HepG2 (cell line): ENCODE measurements around the gene PNMA8C. TPM values are rescaled to one million over a fixed set of nuclear protein-coding genes. Genes with fewer than 3 reads are reported as not detected.

ENCODE experiments used
- ATAC-seq: fragments of 200-7000 bp; cut with Tn5 transposase; 3 replicates; pipeline ENCODE4 v1.9.1; 2020; ENCODE audit warnings: mild to moderate bottlenecking, moderate library complexity
- BruUV-seq: library from RNA; stranded (reverse); fragments of 400-500 nt; replicated peaks from 2 replicates; lab custom pipeline; 2021; lab: Mats Ljungman, UMichigan
- CTCF ChIA-PET: fragments of 300-600 bp; formaldehyde crosslinking; extraction: SDS; loops from one replicate; lab custom pipeline; 2021; ENCODE audit warnings: low total read pairs, inconsistent platforms, low intra/inter-chr PET ratio; lab: Yijun Ruan, JAX
- POLR2A ChIA-PET: fragments of 350-600 bp; sonication (Branson Sonifier 250); formaldehyde crosslinking; loops from one replicate; lab custom pipeline; 2020; ENCODE audit warnings: antibody characterized with exemption, inconsistent platforms; lab: Yijun Ruan, JAX
- DNase-seq: peaks from one replicate; pipeline ENCODE4 v3.0.0-alpha.2; 2015; ENCODE audit warnings: low spot score
- FAIRE-seq: peaks from 3 replicates; lab custom pipeline; 2011; peaks lifted over from hg19 to GRCh38; lab: Jason Lieb, UNC
- H2AFZ ChIP-seq: one replicate; pipeline ENCODE4 v1.6.1; 2011; ENCODE audit warnings: low read length, inconsistent platforms
- H3K27ac ChIP-seq: fragments of 300-600 bp; 3 replicates; pipeline ENCODE4 v1.8.0; 2011; ENCODE audit warnings: mixed run types, mild to moderate bottlenecking, mixed read lengths, low read length, inconsistent platforms; ENCODE audit not compliant: insufficient read depth; ENCODE audit errors: extremely low read length
- H3K27me3 ChIP-seq, 2 experiments: fragments of 200-600 bp in 1 of 2; 2 replicates in 1 of 2; 3 replicates in 1 of 2; pipeline versions ENCODE4 v1.6.0 to v1.8.0; 2011; ENCODE audit warnings: low read length in 2 of 2, mild to moderate bottlenecking in 2 of 2, moderate library complexity in 2 of 2, inconsistent platforms in 1 of 2; ENCODE audit not compliant: insufficient read depth in 2 of 2, control insufficient read depth in 1 of 2
- H3K36me3 ChIP-seq, 2 experiments: fragments of 200-600 bp in 1 of 2; replicated peaks in 1 of 2; 2 replicates in 1 of 2; 3 replicates in 1 of 2; pipeline versions ENCODE4 v1.5.1 to v1.8.0; 2011; ENCODE audit warnings: low read length in 2 of 2, inconsistent platforms in 1 of 2; ENCODE audit not compliant: insufficient read depth in 2 of 2, control insufficient read depth in 1 of 2
- H3K4me1 ChIP-seq: 2 replicates; pipeline ENCODE4 v1.5.1; 2012; ENCODE audit warnings: low read length, inconsistent platforms; ENCODE audit not compliant: insufficient read depth
- H3K4me2 ChIP-seq: 2 replicates; pipeline ENCODE4 v1.6.0; 2011; ENCODE audit warnings: low read depth, low read length, inconsistent platforms
- H3K4me3 ChIP-seq, 3 experiments: fragments of 200-600 bp in 1 of 3; sonication (generic), shearing (Covaris generic) in 1 of 3; replicated peaks in 1 of 3; 2 replicates each; pipeline ENCODE4 v1.5.1; 2011 to 2016; ENCODE audit warnings: low read length in 3 of 3, inconsistent platforms in 2 of 3, low read depth in 2 of 3, mild to moderate bottlenecking in 2 of 3, control low read depth in 1 of 3, mixed read lengths in 1 of 3; ENCODE audit not compliant: insufficient read depth in 1 of 3
- H3K79me2 ChIP-seq: one replicate; pipeline ENCODE4 v1.6.1; 2011; ENCODE audit warnings: low read length, inconsistent platforms; ENCODE audit not compliant: insufficient read depth
- H3K9ac ChIP-seq: 2 replicates; pipeline ENCODE4 v1.6.0; 2011; ENCODE audit warnings: mild to moderate bottlenecking, low read depth, low read length, inconsistent platforms; ENCODE audit not compliant: insufficient read depth
- H3K9me3 ChIP-seq: 2 replicates; pipeline ENCODE4 v1.5.1; 2012; ENCODE audit warnings: mild to moderate bottlenecking, low read length
- H4K20me1 ChIP-seq: 2 replicates; pipeline ENCODE4 v1.6.0; 2011; ENCODE audit warnings: inconsistent platforms, mild to moderate bottlenecking, low read length, moderate library complexity; ENCODE audit not compliant: insufficient read depth
- RARG ChIP-seq: sonication (generic); formaldehyde crosslinking; IDR thresholded peaks from 2 replicates; pipeline ENCODE4 v1.4.0; 2020; ENCODE audit warnings: low read depth, mild to moderate bottlenecking, missing genetic modification reagents
- ZNF546 ChIP-seq: sonication (generic); formaldehyde crosslinking; conservative IDR thresholded peaks from 2 replicates; pipeline ENCODE4 v1.8.1; 2023; ENCODE audit warnings: mild to moderate bottlenecking, missing genetic modification reagents
- WGBS: methylation state at CpG from one replicate; pipeline ENCODE4 v1.1.6; 2017; ENCODE audit warnings: low lambda C conversion rate; 5-methylcytosine and 5-hydroxymethylcytosine counted together
- in situ Hi-C: cut with HindIII; loops from 2 replicates; pipeline ENCODE4 v1.10.0; 2017; ENCODE audit warnings: low pct_unique_long_range_greater_than_20kb; ENCODE audit not compliant: extremely low pct_ligation_motif_present
- intact Hi-C: fragments of 100-400 bp; cut with micrococcal nuclease; formaldehyde crosslinking; loops from one replicate; pipeline ENCODE4 v1.10.0; 2022; ENCODE audit not compliant: unreplicated experiment
- polyA plus RNA-seq, 8 experiments: library from polyadenylated mRNA; depleted of rRNA in 3 of 8; stranded (reverse) in 7 of 8; unstranded in 1 of 8; fragments of >200 nt; fragmentation: Illumina TruSeq in 4 of 8; extraction: Trizol in 4 of 8; gene quantifications; 2 replicates each; pipeline versions ENCODE4 v1.2.1 to v1.2.3, GENCODE V29; 2011 to 2016; ENCODE audit warnings: low read depth in 4 of 8, missing spikeins in 1 of 8, mixed read lengths in 1 of 8; ENCODE audit not compliant: insufficient read depth in 1 of 8
- total RNA-seq, 5 experiments: library from RNA; depleted of rRNA; stranded (reverse); fragments of >200 nt; fragmentation: Illumina TruSeq; extraction: Trizol; gene quantifications; 2 replicates each; pipeline ENCODE4 v1.2.3, GENCODE V29; 2016; ENCODE audit warnings: low read depth in 1 of 5
- TF ChIP-seq, protein P1 (sequence below): sonication (generic); formaldehyde crosslinking; conservative IDR thresholded peaks from 2 replicates; pipeline ENCODE4 v1.8.0; 2022; ENCODE audit warnings: mild to moderate bottlenecking, moderate library complexity, missing genetic modification reagents
- TF ChIP-seq, protein P2 (sequence below): sonication (generic); formaldehyde crosslinking; IDR thresholded peaks from 2 replicates; pipeline ENCODE4 v1.8.0; 2022; ENCODE audit warnings: mild to moderate bottlenecking, missing genetic modification reagents, moderate library complexity

PNMA8C gene
- total and polyA plus RNA-seq, 2 of the 13 experiments (the other 11 are each of a cell fraction or from before 2014, with no cell fraction given), result not detected

- BruUV-seq, result no TSS peak
- DNase-seq (no peak), ATAC-seq (no peak), FAIRE-seq (no peak)
- intact Hi-C loops, result no loop called here
- H4K20me1 ChIP-seq, result no peaks in the 10 kb centered on the region
- no peak overlapping the region for H3K9ac ChIP-seq
- peaks cover 2 to 19% of the 10 kb centered on the region in 2 experiments; a peak in 3 of 5 replicates for H3K27me3 ChIP-seq
- H3K4me3 ChIP-seq, result no peak overlapping the region
- no peak overlapping the region for H2AFZ ChIP-seq
- peaks cover 27% of the 10 kb centered on the region for H3K4me1 ChIP-seq
- WGBS, result 29% methylated on average over 3 of the region's 4 CpGs
- H3K4me2 ChIP-seq, result no peak overlapping the region
- H3K9me3 ChIP-seq, result no peaks in the 10 kb centered on the region
- TF ChIP-seq, protein P1, sequence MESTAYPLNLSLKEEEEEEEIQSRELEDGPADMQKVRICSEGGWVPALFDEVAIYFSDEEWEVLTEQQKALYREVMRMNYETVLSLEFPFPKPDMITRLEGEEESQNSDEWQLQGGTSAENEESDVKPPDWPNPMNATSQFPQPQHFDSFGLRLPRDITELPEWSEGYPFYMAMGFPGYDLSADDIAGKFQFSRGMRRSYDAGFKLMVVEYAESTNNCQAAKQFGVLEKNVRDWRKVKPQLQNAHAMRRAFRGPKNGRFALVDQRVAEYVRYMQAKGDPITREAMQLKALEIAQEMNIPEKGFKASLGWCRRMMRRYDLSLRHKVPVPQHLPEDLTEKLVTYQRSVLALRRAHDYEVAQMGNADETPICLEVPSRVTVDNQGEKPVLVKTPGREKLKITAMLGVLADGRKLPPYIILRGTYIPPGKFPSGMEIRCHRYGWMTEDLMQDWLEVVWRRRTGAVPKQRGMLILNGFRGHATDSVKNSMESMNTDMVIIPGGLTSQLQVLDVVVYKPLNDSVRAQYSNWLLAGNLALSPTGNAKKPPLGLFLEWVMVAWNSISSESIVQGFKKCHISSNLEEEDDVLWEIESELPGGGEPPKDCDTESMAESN (CRISPR knock-in tag), result no peak
- TF ChIP-seq ZNF546 (CRISPR knock-in tag), result no peak
- TF ChIP-seq RARG (CRISPR knock-in tag), result no peak
- TF ChIP-seq, protein P2, sequence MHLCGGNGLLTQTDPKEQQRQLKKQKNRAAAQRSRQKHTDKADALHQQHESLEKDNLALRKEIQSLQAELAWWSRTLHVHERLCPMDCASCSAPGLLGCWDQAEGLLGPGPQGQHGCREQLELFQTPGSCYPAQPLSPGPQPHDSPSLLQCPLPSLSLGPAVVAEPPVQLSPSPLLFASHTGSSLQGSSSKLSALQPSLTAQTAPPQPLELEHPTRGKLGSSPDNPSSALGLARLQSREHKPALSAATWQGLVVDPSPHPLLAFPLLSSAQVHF (CRISPR knock-in tag), result no peak
- no peaks in the 10 kb centered on the region for H3K79me2 ChIP-seq
- ChIA-PET CTCF (no interaction called here), POLR2A (no interaction called here)
- H3K36me3 ChIP-seq, result no peaks in the 10 kb centered on the region
- in situ Hi-C loops, result no loop called here
- H3K27ac ChIP-seq, result no peak overlapping the region
These were observed 43.9 kb upstream of the PNMA8C start for GRCh38 chr19:46472592-46472991.
